HCT116 (cell line): ENCODE data around the gene FSIP1.

ENCODE experiments used
- ELF1 ChIP-seq: IDR thresholded peaks from 2 replicates; pipeline ENCODE4 v1.6.1; 2012; ENCODE audit warnings: low read depth, borderline replicate concordance
- POLR2AphosphoS5 ChIP-seq: IDR thresholded peaks from 2 replicates; pipeline ENCODE4 v1.6.1; 2011; ENCODE audit warnings: mild to moderate bottlenecking, low read depth, low read length, moderate library complexity
- SP1 ChIP-seq: IDR thresholded peaks from 2 replicates; pipeline ENCODE4 v1.6.1; 2012; ENCODE audit warnings: low read depth
- YY1 ChIP-seq: IDR thresholded peaks from 2 replicates; pipeline ENCODE4 v1.6.1; 2011; ENCODE audit warnings: low read length, low read depth, moderate library complexity, mild to moderate bottlenecking; ENCODE audit not compliant: insufficient replicate concordance; ENCODE audit errors: extremely low read depth
- ZFX ChIP-seq: fragments of 450-650 bp; IDR thresholded peaks from 2 replicates; pipeline ENCODE4 v1.6.1; 2017
- ZNF274 ChIP-seq: fragments of 200-500 bp; sonication (Bioruptor generic); IDR thresholded peaks from 2 replicates; pipeline ENCODE4 v1.6.1; 2014; ENCODE audit warnings: mild to moderate bottlenecking, low read depth, low read length, inconsistent platforms
- TF ChIP-seq, protein P1 (sequence below), 3 experiments: fragments of 200-600 bp in 1 of 3; sonication (generic) in 1 of 3; IDR thresholded peaks in 2 of 3; conservative IDR thresholded peaks in 1 of 3; 2 replicates each; pipeline ENCODE4 v1.5.1; 2012 to 2017; ENCODE audit warnings: low read depth in 2 of 3, low read length in 2 of 3, antibody characterized with exemption in 1 of 3, borderline replicate concordance in 1 of 3, control low read depth in 1 of 3, mild to moderate bottlenecking in 1 of 3, mixed read lengths in 1 of 3, mixed run types in 1 of 3, moderate library complexity in 1 of 3; ENCODE audit not compliant: insufficient read depth in 1 of 3
- TF ChIP-seq, protein P2 (sequence below): IDR thresholded peaks from 2 replicates; pipeline ENCODE4 v1.6.1; 2012

DNA sequence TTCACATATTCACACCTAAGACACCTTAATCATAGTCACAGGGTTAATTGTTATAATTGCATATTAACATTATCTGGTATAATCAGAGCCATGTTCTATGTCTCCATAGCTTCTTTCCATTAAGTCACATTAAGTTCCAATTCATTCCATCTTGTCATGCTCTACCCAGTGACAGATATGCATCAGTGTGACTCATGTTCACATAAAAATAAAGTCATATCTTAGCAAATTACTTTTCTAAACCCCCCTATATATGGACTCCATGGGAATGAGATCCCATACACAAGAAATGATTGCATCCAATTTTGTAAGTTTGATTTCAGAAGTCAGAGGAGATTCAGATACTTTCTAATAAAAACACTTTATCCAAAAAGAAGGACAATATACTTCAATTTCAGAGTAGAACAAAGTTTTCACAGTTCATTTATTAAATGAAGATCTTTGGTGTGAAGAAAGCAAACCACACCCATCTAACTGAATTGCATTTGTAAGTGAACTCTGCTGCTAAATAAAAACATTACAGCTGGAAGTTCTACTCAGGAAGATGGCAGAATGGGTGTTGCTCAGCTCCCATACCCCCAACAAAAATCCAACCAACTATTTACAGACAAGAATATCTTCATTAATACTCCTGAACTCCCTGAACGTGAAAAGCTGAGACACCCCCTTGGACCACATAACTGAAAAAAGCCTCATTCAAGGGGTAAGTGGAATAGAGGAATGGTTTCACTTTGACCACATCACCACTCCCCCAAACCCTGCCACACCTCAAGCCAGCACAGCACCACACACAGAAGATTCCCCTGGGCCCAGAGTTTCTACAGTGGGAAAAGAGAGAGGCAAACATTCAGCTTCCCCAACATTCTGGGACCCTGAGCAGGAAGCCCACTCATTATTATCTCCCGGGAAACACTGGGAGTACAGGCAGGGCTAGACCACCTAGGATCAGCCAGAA lies 174.2 kb downstream of the FSIP1 start:
- TF ChIP-seq POLR2AphosphoS5 (no peak), YY1 (no peak), ZNF274 (no peak), SP1 (no peak), ELF1 (no peak), ZFX (no peak)
- TF ChIP-seq, protein P1, sequence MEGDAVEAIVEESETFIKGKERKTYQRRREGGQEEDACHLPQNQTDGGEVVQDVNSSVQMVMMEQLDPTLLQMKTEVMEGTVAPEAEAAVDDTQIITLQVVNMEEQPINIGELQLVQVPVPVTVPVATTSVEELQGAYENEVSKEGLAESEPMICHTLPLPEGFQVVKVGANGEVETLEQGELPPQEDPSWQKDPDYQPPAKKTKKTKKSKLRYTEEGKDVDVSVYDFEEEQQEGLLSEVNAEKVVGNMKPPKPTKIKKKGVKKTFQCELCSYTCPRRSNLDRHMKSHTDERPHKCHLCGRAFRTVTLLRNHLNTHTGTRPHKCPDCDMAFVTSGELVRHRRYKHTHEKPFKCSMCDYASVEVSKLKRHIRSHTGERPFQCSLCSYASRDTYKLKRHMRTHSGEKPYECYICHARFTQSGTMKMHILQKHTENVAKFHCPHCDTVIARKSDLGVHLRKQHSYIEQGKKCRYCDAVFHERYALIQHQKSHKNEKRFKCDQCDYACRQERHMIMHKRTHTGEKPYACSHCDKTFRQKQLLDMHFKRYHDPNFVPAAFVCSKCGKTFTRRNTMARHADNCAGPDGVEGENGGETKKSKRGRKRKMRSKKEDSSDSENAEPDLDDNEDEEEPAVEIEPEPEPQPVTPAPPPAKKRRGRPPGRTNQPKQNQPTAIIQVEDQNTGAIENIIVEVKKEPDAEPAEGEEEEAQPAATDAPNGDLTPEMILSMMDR (IDR thresholded peaks at IDR 0.05 in 2 of 3, conservative IDR thresholded peaks at IDR 0.05 in 1 of 3; ENCODE audit: borderline replicate concordance in 1 of 3, insufficient read depth in 1 of 3, low read depth in 2 of 3, low read length in 2 of 3): no peak
- TF ChIP-seq, protein P2, sequence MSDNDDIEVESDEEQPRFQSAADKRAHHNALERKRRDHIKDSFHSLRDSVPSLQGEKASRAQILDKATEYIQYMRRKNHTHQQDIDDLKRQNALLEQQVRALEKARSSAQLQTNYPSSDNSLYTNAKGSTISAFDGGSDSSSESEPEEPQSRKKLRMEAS: no peak
